Endothelial cell of umbilical vein (primary cell): ENCODE measurements around the gene PRKAG1. TPM values are rescaled to one million over a fixed set of nuclear protein-coding genes. Genes with fewer than 3 reads are reported as not detected.

ENCODE experiments used
- BruUV-seq: library from RNA; stranded (reverse); fragments of 400-500 nt; replicated peaks from 2 replicates; lab custom pipeline; 2021; lab: Mats Ljungman, UMichigan
- CTCF ChIA-PET: fragments of 300-600, 350-600 bp; sonication (Branson Sonifier 250); formaldehyde crosslinking; loops from one replicate; lab custom pipeline; 2021; ENCODE audit warnings: antibody characterized with exemption, inconsistent platforms; lab: Charles Lee
- POLR2A ChIA-PET: fragments of 300-600, 350-600 bp; sonication (Branson Sonifier 250); formaldehyde crosslinking; loops from one replicate; lab custom pipeline; 2021; ENCODE audit warnings: antibody characterized with exemption, inconsistent platforms; lab: Charles Lee
- DNase-seq: peaks from one replicate; pipeline ENCODE4 v3.0.0-alpha.2; 2011; ENCODE audit warnings: low read depth, low spot score
- FAIRE-seq: peaks from 2 replicates; lab custom pipeline; 2011; peaks lifted over from hg19 to GRCh38; lab: Jason Lieb, UNC
- H2AFZ ChIP-seq: 2 replicates; pipeline ENCODE4 v1.6.0; 2012; ENCODE audit warnings: low read depth, low read length, control low read depth, inconsistent platforms
- H3K27ac ChIP-seq: 2 replicates; pipeline ENCODE4 v1.5.1; 2011; ENCODE audit warnings: low read depth, mild to moderate bottlenecking, control low read depth, low read length, moderate library complexity; ENCODE audit not compliant: insufficient read depth
- H3K27me3 ChIP-seq, 2 experiments: 2 replicates each; pipeline versions ENCODE4 v1.6.0 to v1.6.1; 2011; ENCODE audit warnings: low read length in 2 of 2, mixed read lengths in 1 of 2; ENCODE audit not compliant: control insufficient read depth in 2 of 2, insufficient read depth in 2 of 2
- H3K36me3 ChIP-seq, 2 experiments: 2 replicates in 1 of 2; 3 replicates in 1 of 2; pipeline ENCODE4 v1.5.1; 2011; ENCODE audit warnings: low read length in 2 of 2, mild to moderate bottlenecking in 1 of 2, moderate library complexity in 1 of 2; ENCODE audit not compliant: control insufficient read depth in 2 of 2, insufficient read depth in 2 of 2; ENCODE audit errors: extremely low read depth in 1 of 2
- H3K4me1 ChIP-seq: 3 replicates; pipeline ENCODE4 v1.5.1; 2011; ENCODE audit warnings: mild to moderate bottlenecking, low read length; ENCODE audit not compliant: control insufficient read depth, insufficient read depth; ENCODE audit errors: extremely low read depth
- H3K4me2 ChIP-seq: 2 replicates; pipeline ENCODE4 v1.6.1; 2011; ENCODE audit warnings: low read length, control low read depth, mixed read lengths; ENCODE audit not compliant: insufficient read depth
- H3K4me3 ChIP-seq, 3 experiments: fragments of 200-600 bp in 1 of 3; sonication (generic), shearing (Covaris generic) in 1 of 3; replicated peaks in 1 of 3; 2 replicates each; pipeline ENCODE4 v1.5.1; 2011 to 2016; ENCODE audit warnings: control low read depth in 3 of 3, low read length in 3 of 3, mild to moderate bottlenecking in 2 of 3, inconsistent platforms in 1 of 3, low read depth in 1 of 3, moderate library complexity in 1 of 3; ENCODE audit not compliant: insufficient read depth in 1 of 3
- H3K79me2 ChIP-seq: 2 replicates; pipeline ENCODE4 v1.6.0; 2012; ENCODE audit warnings: low read length, inconsistent platforms; ENCODE audit not compliant: control insufficient read depth, insufficient read depth
- H3K9ac ChIP-seq: replicated peaks from 2 replicates; pipeline ENCODE3; 2011; ENCODE audit warnings: low read length, control low read depth; ENCODE audit not compliant: insufficient read depth; ENCODE audit errors: extremely low read depth
- H3K9me1 ChIP-seq: replicated peaks from 3 replicates; pipeline ENCODE4 v1.6.0; 2011; ENCODE audit warnings: mild to moderate bottlenecking, low read length; ENCODE audit not compliant: control insufficient read depth, insufficient read depth; ENCODE audit errors: extremely low read depth
- H3K9me3 ChIP-seq: replicated peaks from 2 replicates; pipeline ENCODE4 v1.5.1; 2012; ENCODE audit warnings: low read length, inconsistent platforms; ENCODE audit not compliant: control insufficient read depth, insufficient read depth
- H4K20me1 ChIP-seq: replicated peaks from 2 replicates; pipeline ENCODE3; 2011; ENCODE audit warnings: mild to moderate bottlenecking, low read length; ENCODE audit not compliant: control insufficient read depth, insufficient read depth; ENCODE audit errors: extremely low read depth
- EZH2 ChIP-seq: IDR thresholded peaks from 2 replicates; pipeline ENCODE4 v1.6.1; 2012; ENCODE audit warnings: borderline replicate concordance, low read depth, mild to moderate bottlenecking, moderate library complexity, low read length, inconsistent platforms; ENCODE audit not compliant: severe bottlenecking
- FOS ChIP-seq: IDR thresholded peaks from 2 replicates; pipeline ENCODE4 v1.6.1; 2011; ENCODE audit warnings: mild to moderate bottlenecking, low read length, moderate library complexity, borderline replicate concordance; ENCODE audit not compliant: insufficient read depth
- GATA2 ChIP-seq: IDR thresholded peaks from 2 replicates; pipeline ENCODE4 v1.7.0; 2011; ENCODE audit warnings: low read depth, mild to moderate bottlenecking, moderate library complexity, mixed read lengths, low read length; ENCODE audit not compliant: insufficient read length, insufficient read depth
- JUN ChIP-seq: IDR thresholded peaks from 2 replicates; pipeline ENCODE4 v1.6.1; 2011; ENCODE audit warnings: borderline replicate concordance, low read depth; ENCODE audit not compliant: insufficient read length, insufficient read depth
- MYC ChIP-seq: IDR thresholded peaks from one replicate; pipeline ENCODE4 v1.6.1; 2011; ENCODE audit warnings: mild to moderate bottlenecking, low read depth, low read length
- POLR2A ChIP-seq: IDR thresholded peaks from 2 replicates; pipeline ENCODE4 v1.6.1; 2012; ENCODE audit warnings: low read depth, mild to moderate bottlenecking, control low read depth, low read length
- POLR2AphosphoS5 ChIP-seq: IDR thresholded peaks from 2 replicates; pipeline ENCODE4 v1.6.1; 2012; ENCODE audit warnings: low read depth, mild to moderate bottlenecking, control low read depth, low read length, moderate library complexity; ENCODE audit not compliant: insufficient read depth
- dilution Hi-C: fragments of 300-500 bp; cut with MboI; formaldehyde crosslinking; loops from one replicate; pipeline ENCODE4 v1.15.0; 2019; ENCODE audit warnings: low sequenced_read_pairs; ENCODE audit not compliant: extremely low pct_ligation_motif_present
- intact Hi-C: fragments of 100-400 bp; cut with micrococcal nuclease; formaldehyde crosslinking; loops from one replicate; pipeline ENCODE4 v1.10.0; 2022
- polyA plus RNA-seq, 4 experiments: library from polyadenylated mRNA; depleted of rRNA in 3 of 4; stranded (reverse) in 3 of 4; unstranded in 1 of 4; fragments of >200 nt; gene quantifications; 2 replicates each; pipeline versions ENCODE4 v1.2.1 to v1.2.3, GENCODE V29; 2011 to 2012; ENCODE audit warnings: missing spikeins in 1 of 4
- total RNA-seq: library from RNA; stranded (reverse); gene quantifications from 2 replicates; pipeline ENCODE4 v1.2.3, GENCODE V29; 2021
- TF ChIP-seq, protein P1 (sequence below): IDR thresholded peaks from 2 replicates; pipeline ENCODE4 v1.6.1; 2011; ENCODE audit not compliant: insufficient read depth, insufficient read length
- TF ChIP-seq, protein P2 (sequence below), 2 donors: IDR thresholded peaks; 1 replicate in 1 of 2; 2 replicates in 1 of 2; pipeline ENCODE4 v1.5.1; 2011; ENCODE audit warnings: low read length in 2 of 2, mild to moderate bottlenecking in 2 of 2, moderate library complexity in 2 of 2, control low read depth in 1 of 2, inconsistent platforms in 1 of 2, low read depth in 1 of 2; ENCODE audit not compliant: insufficient read depth in 1 of 2; ENCODE audit errors: extremely low read depth in 1 of 2

The PRKAG1 gene
- total and polyA plus RNA-seq, 2 donors (not counting 3 experiments of a cell fraction or from before 2014, with no cell fraction given), result 52.1 to 54.9 TPM

DNA sequence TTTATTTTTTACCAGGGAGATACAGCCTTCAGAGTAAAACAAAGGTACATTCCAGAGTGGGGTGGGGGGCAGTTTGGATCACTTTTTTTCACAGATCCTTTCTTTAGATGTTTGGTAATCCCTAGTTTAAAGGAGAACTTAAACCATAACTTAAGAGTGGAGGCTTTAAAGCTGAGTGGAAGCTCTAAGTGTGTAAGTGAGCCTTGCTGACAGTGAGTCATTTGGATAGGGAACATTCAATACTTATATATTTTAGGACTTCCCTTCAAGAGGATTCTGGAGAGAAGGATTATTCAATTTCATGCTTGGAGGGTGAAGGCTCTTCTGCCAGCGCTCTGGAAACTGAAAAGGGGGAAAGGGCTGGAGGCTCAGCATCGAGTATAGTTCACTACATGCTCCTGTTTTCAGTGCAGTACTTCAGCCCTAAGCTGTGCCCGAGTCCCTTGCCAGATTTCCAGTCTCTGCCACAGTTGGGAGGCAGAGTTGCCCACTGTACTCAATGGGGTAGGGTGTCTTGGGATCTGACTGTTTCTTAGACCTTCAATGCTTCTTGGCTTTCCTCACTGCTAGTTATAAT is 8.4 kb downstream of the PRKAG1 start:
- Histone ChIP-seq H3K9ac (no peak overlapping the region), H3K27me3 (no peaks in the 10 kb centered on the region), H4K20me1 (no peaks in the 10 kb centered on the region), H3K36me3 (peaks cover 3 to 12% of the 10 kb centered on the region in 2 experiments), H3K4me2 (no peak overlapping the region), H3K27ac (no peak overlapping the region), H2AFZ (no peak overlapping the region), H3K4me1 (no peaks in the 10 kb centered on the region), H3K9me3 (no peaks in the 10 kb centered on the region), H3K4me3 (no peak overlapping the region), H3K9me1 (no peaks in the 10 kb centered on the region), H3K79me2 (peaks cover 3% of the 10 kb centered on the region)
- BruUV-seq, result no TSS peak
- dilution Hi-C loops, result no loop called here
- TF ChIP-seq, protein P1, sequence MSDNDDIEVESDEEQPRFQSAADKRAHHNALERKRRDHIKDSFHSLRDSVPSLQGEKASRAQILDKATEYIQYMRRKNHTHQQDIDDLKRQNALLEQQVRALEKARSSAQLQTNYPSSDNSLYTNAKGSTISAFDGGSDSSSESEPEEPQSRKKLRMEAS, result no peak
- DNase-seq (no peak), FAIRE-seq (no peak)
- intact Hi-C loops, result no loop called here
- POLR2A ChIA-PET, result no interaction called here
- CTCF ChIA-PET, result interaction anchor here (0.9 to 8.7 kb wide), 3 partner anchors 9 to 22 kb away, joined by 3 to 115 read pairs (median 7); no protein-coding TSS in a partner anchor

DNA sequence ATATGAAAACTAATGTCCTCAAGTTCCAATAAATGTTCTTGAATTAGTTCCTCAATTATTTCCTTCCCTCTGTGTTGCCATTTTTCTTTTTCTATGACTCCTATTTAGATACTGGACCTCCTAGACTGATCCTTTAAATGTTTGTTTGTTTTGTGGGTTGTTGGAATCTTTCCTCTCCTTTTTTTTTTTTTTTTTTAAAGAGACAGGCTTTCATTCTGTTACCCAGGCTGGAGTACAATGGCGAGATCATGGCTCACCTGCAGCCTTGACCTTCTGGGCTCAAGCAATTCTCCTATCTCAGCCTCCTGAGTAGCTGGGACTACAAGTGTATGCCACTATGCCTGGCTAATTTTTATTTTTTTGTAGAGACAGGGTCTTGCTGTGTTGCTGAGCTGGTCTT is 9.6 kb downstream of the PRKAG1 start:
- Histone ChIP-seq H3K4me3 (no peak overlapping the region), H3K9me3 (no peaks in the 10 kb centered on the region), H3K4me1 (no peaks in the 10 kb centered on the region), H4K20me1 (no peaks in the 10 kb centered on the region), H3K4me2 (no peak overlapping the region), H3K79me2 (no peaks in the 10 kb centered on the region), H3K9me1 (no peaks in the 10 kb centered on the region), H3K36me3 (peaks cover 3 to 16% of the 10 kb centered on the region in 2 experiments), H2AFZ (no peak overlapping the region), H3K9ac (no peak overlapping the region), H3K27ac (no peak overlapping the region), H3K27me3 (no peaks in the 10 kb centered on the region)
- DNase-seq (no peak), FAIRE-seq (no peak)
- dilution Hi-C loops, result no loop called here
- POLR2A ChIA-PET, result interaction anchor here (0.8 kb wide), 1 partner anchor 83 kb away, joined by 5 read pairs; no protein-coding TSS in a partner anchor
- BruUV-seq, result no TSS peak
- CTCF ChIA-PET, result interaction anchor here (1.3 kb wide), 1 partner anchor 12 kb away, joined by 6 read pairs; no protein-coding TSS in a partner anchor
- TF ChIP-seq POLR2AphosphoS5 (no peak), GATA2 (no peak), EZH2 (no peak), JUN (no peak), FOS (no peak), POLR2A (no peak), MYC (no peak)
- TF ChIP-seq, protein P1, result no peak
- TF ChIP-seq, protein P2, sequence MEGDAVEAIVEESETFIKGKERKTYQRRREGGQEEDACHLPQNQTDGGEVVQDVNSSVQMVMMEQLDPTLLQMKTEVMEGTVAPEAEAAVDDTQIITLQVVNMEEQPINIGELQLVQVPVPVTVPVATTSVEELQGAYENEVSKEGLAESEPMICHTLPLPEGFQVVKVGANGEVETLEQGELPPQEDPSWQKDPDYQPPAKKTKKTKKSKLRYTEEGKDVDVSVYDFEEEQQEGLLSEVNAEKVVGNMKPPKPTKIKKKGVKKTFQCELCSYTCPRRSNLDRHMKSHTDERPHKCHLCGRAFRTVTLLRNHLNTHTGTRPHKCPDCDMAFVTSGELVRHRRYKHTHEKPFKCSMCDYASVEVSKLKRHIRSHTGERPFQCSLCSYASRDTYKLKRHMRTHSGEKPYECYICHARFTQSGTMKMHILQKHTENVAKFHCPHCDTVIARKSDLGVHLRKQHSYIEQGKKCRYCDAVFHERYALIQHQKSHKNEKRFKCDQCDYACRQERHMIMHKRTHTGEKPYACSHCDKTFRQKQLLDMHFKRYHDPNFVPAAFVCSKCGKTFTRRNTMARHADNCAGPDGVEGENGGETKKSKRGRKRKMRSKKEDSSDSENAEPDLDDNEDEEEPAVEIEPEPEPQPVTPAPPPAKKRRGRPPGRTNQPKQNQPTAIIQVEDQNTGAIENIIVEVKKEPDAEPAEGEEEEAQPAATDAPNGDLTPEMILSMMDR (IDR thresholded peaks at IDR 0.05; ENCODE audit: extremely low read depth in 1 of 2, insufficient read depth in 1 of 2, low read depth in 1 of 2, low read length in 2 of 2), result no peak
- intact Hi-C loops, result no loop called here
